GM11168 (cell line): ENCODE data around the gene ZCCHC8.

Experiments used
- in situ Hi-C: fragments of 300-500 bp; cut with MboI; formaldehyde crosslinking; loops from one replicate; pipeline ENCODE4 v1.12.0; 2022; ENCODE audit warnings: low sequenced_read_pairs; ENCODE audit not compliant: unreplicated experiment

The ZCCHC8 gene

GRCh38 chr12:122500685-122501488 lies at the start of gene ZCCHC8:
Gene ZCCHC8 (minus strand): TSS chr12:122500932. CDS start chr12:122500840, 92 bp downstream.
- in situ Hi-C loops: no loop called here

GRCh38 chr12:122547330-122547729 lies 46.6 kb upstream of the ZCCHC8 start:
- in situ Hi-C loops: no loop called here

GRCh38 chr12:122545855-122546254 lies 45.1 kb upstream of the ZCCHC8 start:
- in situ Hi-C loops: no loop called here

- in situ Hi-C loops: no loop called here
Measured at GRCh38 chr12:122544537-122544936, 43.8 kb upstream of the ZCCHC8 start.

GRCh38 chr12:122538496-122538895 lies 37.8 kb upstream of the ZCCHC8 start:
- in situ Hi-C loops: no loop called here

GRCh38 chr12:122537021-122537420 lies 36.3 kb upstream of the ZCCHC8 start:
- in situ Hi-C loops: no loop called here

GRCh38 chr12:122533856-122534255 lies 33.1 kb upstream of the ZCCHC8 start:
- in situ Hi-C loops: no loop called here

GRCh38 chr12:122528992-122529391 lies 28.3 kb upstream of the ZCCHC8 start:
- in situ Hi-C loops: no loop called here

- in situ Hi-C loops: no loop called here
Measured at GRCh38 chr12:122528582-122528981, 27.9 kb upstream of the ZCCHC8 start.

GRCh38 chr12:122527478-122527944 lies 26.8 kb upstream of the ZCCHC8 start:
- in situ Hi-C loops: no loop called here

- in situ Hi-C loops: no loop called here
Measured at GRCh38 chr12:122526683-122527477, 26.1 kb upstream of the ZCCHC8 start, which contains the start of the genes KNTC1 and RSRC2. Gene KNTC1 (plus strand): TSS chr12:122527249. CDS start chr12:122530064, 2,815 bp downstream. Gene RSRC2 (minus strand): TSS chr12:122526936. CDS start chr12:122526853, 83 bp downstream.

- in situ Hi-C loops: no loop called here
Measured at GRCh38 chr12:122523846-122524718, 23.4 kb upstream of the ZCCHC8 start.

GRCh38 chr12:122523280-122523679 lies 22.5 kb upstream of the ZCCHC8 start:
- in situ Hi-C loops: no loop called here

- in situ Hi-C loops: no loop called here
Measured at GRCh38 chr12:122520676-122521075, 19.9 kb upstream of the ZCCHC8 start.

- in situ Hi-C loops: no loop called here
Measured at GRCh38 chr12:122519418-122519817, 18.7 kb upstream of the ZCCHC8 start.

GRCh38 chr12:122518908-122519307 lies 18.2 kb upstream of the ZCCHC8 start:
- in situ Hi-C loops: no loop called here

GRCh38 chr12:122517877-122518276 lies 17.1 kb upstream of the ZCCHC8 start:
- in situ Hi-C loops: no loop called here

GRCh38 chr12:122516544-122517361 lies 16.0 kb upstream of the ZCCHC8 start:
- in situ Hi-C loops: no loop called here

- in situ Hi-C loops: no loop called here
Measured at GRCh38 chr12:122515275-122515674, 14.5 kb upstream of the ZCCHC8 start.
